HG03565 (cell line): Measurements from ENCODE around the gene C12orf43.

Source experiments
- ATAC-seq: cut with Tn5 transposase; IDR thresholded peaks from one replicate; pipeline ENCODE4 v1.9.1; 2021; ENCODE audit warnings: mild to moderate bottlenecking, moderate library complexity; ENCODE audit not compliant: unreplicated experiment

The C12orf43 gene

GRCh38 chr12:121030576-121031212 lies 14.4 kb upstream of the C12orf43 start:
- ATAC-seq: no peak

GRCh38 chr12:121026274-121027045 lies 10.2 kb upstream of the C12orf43 start:
- no peak for ATAC-seq

- no peak for ATAC-seq
These were observed 9.3 kb upstream of the C12orf43 start for GRCh38 chr12:121025442-121026226.

GRCh38 chr12:121023799-121024198 lies 7.5 kb upstream of the C12orf43 start:
- ATAC-seq: no peak

DNA sequence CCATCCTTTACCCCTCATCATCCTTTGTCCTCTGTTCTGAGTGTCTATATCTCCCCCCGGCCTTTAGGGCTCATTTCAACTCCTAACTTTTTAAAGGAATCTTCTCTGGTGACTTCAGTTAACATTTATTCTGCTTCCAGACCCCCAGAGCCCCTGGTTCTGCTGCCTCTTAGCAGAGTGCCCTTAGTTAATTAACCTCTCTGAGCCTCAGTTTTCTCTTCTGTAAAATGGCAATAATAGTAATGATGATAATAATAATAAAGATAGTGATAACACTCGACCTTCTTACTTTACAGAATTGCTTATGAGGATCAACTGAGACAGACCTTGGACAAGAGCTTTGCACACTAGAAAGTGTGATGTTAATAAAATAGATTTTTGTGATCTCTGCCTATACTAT lies 6.4 kb upstream of the C12orf43 start:
- ATAC-seq: no peak

- ATAC-seq: no peak
These were observed 5.5 kb upstream of the C12orf43 start for GRCh38 chr12:121021754-121022153.

- no peak for ATAC-seq
These were observed 2.8 kb upstream of the C12orf43 start for GRCh38 chr12:121018860-121019617.

- ATAC-seq: no peak
These were observed 1.7 kb upstream of the C12orf43 start for GRCh38 chr12:121017966-121018491.

DNA sequence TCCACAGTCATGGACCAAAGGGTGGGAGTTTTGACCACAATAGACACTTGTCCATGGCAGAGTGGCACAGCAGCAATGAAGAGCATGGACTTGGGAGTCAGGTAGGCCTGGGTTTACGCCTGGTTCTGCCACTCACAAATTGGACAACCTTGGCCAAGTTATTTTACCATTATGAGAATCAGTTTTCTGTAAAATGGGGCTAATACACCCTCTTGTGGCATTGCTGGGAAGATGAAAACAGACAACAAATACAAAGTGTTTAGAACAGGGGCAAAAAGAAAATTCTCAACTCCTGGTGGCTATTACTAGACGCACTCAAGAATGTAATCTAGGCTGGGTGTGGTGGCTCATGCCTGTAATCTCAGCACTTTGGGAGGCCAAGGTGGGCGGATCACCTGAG lies 2.6 kb downstream of the C12orf43 start:
- no peak for ATAC-seq

- ATAC-seq: no peak
These were observed 4.5 kb downstream of the C12orf43 start for GRCh38 chr12:121011820-121012219.

DNA sequence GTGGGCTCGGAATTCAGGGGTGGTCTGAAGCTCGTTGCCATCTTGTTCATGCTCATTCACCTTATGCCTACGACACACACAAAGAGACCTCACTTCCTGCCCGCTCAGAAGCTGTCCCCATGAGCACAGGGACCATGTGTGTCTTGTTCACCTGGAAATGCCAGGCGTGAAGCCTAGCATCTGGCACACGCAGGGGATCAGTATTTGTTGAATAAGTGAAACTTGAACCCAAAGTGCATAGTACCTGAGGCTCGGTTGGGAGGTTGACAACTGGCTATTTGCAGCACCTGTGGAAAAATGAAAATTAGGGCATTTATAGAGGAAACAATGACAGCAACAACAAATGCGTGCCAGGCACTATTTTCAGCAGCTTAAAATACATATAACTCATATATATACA lies 5.4 kb downstream of the C12orf43 start:
- no peak for ATAC-seq

- no peak for ATAC-seq
These were observed 6.5 kb downstream of the C12orf43 start for GRCh38 chr12:121009741-121010140.

DNA sequence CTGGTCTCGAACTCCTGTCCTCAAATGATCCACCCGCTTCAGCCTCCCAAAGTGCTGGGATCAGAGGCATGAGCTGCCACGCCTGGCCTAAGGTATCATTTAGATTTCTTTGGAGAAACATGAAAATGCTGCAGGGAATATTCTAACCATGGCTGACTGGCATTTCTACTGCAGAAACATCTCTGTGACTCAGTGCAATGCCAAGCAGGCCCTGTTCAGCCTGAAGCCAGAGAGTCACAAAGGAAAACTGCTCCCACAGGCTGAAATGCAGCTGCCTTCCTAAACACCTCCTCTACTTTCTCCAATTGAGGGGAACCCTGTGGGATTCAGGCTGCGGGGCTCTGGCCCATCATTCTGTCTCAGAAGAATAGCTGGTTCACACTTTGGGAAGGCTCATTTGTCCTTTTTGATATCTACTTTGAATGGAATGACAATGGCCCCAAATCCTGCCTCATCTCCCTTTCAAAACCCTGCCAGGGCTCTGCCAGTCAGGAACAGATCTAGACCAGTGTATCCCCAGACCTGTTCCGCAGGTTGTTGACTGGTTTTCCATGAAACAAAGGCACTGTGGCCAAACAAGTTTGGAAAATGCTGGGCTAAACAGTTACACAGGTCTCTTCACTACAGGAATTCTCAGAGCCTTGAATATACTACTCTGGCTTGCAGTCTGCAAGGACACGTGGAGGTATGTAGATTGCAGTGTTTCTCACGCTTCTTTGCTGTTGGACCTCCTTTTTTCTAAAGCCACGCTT lies 7.8 kb downstream of the C12orf43 start:
- ATAC-seq: no peak

GRCh38 chr12:121005346-121005815 lies 10.9 kb downstream of the C12orf43 start:
- no peak for ATAC-seq

- no peak for ATAC-seq
These were observed 12.0 kb downstream of the C12orf43 start for GRCh38 chr12:121004253-121004815.

GRCh38 chr12:121003650-121004049 lies 12.6 kb downstream of the C12orf43 start:
- ATAC-seq: no peak

DNA sequence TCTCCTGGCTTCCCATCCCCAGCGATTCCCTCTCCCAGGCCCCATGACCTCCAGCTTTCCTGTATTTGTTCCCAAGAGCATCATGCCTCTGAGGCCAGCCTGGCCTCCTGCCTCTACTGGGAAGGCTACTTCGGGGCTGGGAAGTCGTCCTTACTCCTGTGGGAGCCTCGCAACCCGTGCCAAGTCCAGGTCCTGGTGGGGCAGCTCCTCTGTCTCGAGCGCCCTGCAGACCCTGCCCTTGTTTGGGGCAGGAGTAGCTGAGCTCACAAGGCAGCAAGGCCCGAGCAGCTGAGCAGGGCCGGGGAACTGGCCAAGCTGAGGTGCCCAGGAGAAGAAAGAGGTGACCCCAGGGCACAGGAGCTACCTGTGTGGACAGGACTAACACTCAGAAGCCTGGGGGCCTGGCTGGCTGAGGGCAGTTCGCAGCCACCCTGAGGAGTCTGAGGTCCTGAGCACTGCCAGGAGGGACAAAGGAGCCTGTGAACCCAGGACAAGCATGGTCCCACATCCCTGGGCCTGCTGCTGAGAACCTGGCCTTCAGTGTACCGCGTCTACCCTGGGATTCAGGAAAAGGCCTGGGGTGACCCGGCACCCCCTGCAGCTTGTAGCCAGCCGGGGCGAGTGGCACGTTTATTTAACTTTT lies 14.3 kb downstream of the C12orf43 start:
- no peak for ATAC-seq

GRCh38 chr12:121001060-121001459 lies 15.2 kb downstream of the C12orf43 start:
- ATAC-seq: no peak

DNA sequence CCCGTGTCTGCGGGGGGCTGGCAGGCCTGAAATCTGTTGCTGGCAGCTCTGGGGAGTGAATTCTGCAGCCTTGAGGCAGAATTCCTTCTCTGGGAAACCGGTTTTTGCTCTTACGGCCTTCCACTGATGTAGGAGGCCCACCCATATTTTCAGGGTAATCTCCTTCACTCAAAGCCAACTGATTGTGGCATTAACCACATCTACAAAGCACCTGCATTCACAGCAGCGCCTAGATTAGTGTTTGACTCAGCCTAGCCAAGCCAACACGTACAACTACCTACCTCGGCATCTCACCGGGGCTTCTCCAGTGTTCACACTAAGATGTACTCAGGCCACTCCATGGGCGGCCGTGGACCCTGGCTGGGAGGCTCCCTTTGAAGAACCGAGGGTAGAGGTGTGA lies 15.8 kb downstream of the C12orf43 start:
- no peak for ATAC-seq
